Keratinocyte (primary cell): Measurements from ENCODE around the gene ANKRD2.

Source experiments
- EZH2 ChIP-seq: IDR thresholded peaks from one replicate; pipeline ENCODE4 v1.6.1; 2012; ENCODE audit warnings: inconsistent platforms, mild to moderate bottlenecking, low read length, moderate library complexity
- TF ChIP-seq, protein P1 (sequence below), 3 experiments: IDR thresholded peaks in 1 of 3; conservative IDR thresholded peaks in 1 of 3; optimal IDR thresholded peaks in 1 of 3; 2 replicates in 2 of 3; 3 replicates in 1 of 3; pipeline versions ENCODE3 to v1.5.1; 2011; ENCODE audit warnings: low read length in 3 of 3, mild to moderate bottlenecking in 3 of 3, moderate library complexity in 2 of 3, control low read depth in 1 of 3, inconsistent platforms in 1 of 3; ENCODE audit not compliant: insufficient read depth in 2 of 3; ENCODE audit errors: extremely low read depth in 1 of 3

DNA sequence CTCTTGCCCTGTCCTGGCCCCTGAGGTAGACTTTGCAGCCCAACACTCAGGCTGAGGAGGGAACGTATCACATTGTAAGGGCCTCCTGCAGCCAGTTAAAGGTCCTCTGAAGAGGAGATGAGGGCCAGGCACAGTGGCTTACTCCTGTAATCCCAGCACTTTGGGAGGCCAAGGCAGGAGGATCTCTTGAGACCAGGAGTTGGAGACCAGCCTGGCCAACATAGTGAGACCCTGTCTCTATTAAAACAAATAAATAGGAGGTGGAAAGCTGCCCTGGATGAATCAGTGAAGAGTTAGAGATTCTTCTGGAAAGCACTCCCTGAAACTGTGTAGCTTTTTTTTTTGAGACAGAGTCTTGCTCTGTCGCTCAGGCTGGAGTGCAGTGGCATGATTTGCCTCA is 14.6 kb downstream of the ANKRD2 start:
- TF ChIP-seq, protein P1, sequence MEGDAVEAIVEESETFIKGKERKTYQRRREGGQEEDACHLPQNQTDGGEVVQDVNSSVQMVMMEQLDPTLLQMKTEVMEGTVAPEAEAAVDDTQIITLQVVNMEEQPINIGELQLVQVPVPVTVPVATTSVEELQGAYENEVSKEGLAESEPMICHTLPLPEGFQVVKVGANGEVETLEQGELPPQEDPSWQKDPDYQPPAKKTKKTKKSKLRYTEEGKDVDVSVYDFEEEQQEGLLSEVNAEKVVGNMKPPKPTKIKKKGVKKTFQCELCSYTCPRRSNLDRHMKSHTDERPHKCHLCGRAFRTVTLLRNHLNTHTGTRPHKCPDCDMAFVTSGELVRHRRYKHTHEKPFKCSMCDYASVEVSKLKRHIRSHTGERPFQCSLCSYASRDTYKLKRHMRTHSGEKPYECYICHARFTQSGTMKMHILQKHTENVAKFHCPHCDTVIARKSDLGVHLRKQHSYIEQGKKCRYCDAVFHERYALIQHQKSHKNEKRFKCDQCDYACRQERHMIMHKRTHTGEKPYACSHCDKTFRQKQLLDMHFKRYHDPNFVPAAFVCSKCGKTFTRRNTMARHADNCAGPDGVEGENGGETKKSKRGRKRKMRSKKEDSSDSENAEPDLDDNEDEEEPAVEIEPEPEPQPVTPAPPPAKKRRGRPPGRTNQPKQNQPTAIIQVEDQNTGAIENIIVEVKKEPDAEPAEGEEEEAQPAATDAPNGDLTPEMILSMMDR (optimal IDR thresholded peaks at IDR 0.05 in 1 of 3, IDR thresholded peaks at IDR 0.05 in 1 of 3, conservative IDR thresholded peaks at IDR 0.05 in 1 of 3; ENCODE audit: extremely low read depth in 1 of 3, insufficient read depth in 2 of 3, low read length in 3 of 3): no peak
- no peak for TF ChIP-seq EZH2
